Left renal cortex interstitium (tissue), 4 donors: ENCODE measurements around the gene C1QTNF2. TPM values are rescaled to one million over a fixed set of nuclear protein-coding genes. Genes with fewer than 3 reads are reported as not detected.

Source experiments
- DNase-seq, 4 donors: peaks; one replicate each; pipeline ENCODE4 v3.0.0-alpha.2; 2013; ENCODE audit warnings: low read depth in 4 of 4, low spot score in 2 of 4, missing footprints in 1 of 4
- polyA plus RNA-seq, 4 donors: library from polyadenylated mRNA; unstranded; fragments of 120-200 nt; gene quantifications; one replicate each; pipeline ENCODE4 v1.2.1, GENCODE V29; 2013; ENCODE audit not compliant: insufficient read length in 4 of 4

The C1QTNF2 gene
- polyA plus RNA-seq, 4 donors: 0.90 to 2.4 (median 1.6) TPM

DNA sequence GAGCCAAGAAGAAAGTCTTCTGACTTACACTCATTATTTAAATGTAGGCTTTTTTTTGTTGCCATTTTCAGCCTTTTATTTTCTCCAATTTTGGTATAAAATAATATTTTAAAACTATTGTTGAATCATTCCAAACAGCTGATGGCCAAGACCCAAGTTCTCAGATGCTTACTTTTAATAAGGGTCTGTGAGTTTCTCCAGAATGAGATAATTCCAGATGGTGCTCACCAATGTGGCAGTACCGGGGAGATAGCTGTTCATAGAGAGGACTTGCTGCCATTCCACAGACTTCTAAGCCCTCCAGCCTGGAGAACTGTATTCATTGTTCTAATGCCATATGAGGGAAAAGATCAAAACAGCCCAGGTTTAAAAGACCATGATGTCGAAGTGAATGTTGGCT is 5.3 kb upstream of the C1QTNF2 start:
- DNase-seq: no peak

GRCh38 chr5:160375166-160375565 is 4.7 kb upstream of the C1QTNF2 start:
- no peak for DNase-seq

DNA sequence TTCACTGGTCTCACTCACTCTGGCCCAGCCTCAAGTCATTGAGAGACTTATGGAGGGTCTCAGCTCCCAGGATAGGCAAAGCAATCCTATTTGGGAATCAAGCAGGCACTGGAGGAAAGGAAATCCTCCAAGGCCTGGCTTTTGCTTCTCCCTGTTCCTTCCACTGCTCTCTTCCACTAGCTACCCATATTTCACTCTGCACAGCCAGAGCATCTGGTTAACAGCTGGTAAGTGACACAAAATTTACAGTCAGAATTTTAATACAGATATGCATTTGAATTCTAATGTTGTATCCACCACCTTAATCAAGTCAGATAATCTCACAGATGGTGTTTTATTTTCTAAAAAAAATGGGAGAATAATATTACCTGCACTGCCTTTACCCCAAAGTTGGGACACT is 868 bp upstream of the C1QTNF2 start:
- no peak for DNase-seq

DNA sequence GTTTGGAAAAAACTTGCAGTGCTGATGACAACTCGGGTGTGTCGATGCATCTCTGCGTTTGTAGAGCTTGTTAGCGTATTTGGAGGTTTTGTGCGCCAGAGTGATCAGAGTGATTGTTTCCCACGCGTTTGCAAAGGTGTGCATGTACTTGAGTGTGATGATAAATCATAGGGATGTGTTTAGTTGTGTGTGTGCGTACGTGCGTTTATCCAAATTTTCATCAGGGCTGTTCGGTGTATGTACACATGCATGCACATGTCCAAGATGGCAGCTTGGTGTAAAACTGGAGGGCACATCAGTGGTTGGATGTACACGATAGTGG is 248 bp upstream of the C1QTNF2 start:
- no peak for DNase-seq

DNA sequence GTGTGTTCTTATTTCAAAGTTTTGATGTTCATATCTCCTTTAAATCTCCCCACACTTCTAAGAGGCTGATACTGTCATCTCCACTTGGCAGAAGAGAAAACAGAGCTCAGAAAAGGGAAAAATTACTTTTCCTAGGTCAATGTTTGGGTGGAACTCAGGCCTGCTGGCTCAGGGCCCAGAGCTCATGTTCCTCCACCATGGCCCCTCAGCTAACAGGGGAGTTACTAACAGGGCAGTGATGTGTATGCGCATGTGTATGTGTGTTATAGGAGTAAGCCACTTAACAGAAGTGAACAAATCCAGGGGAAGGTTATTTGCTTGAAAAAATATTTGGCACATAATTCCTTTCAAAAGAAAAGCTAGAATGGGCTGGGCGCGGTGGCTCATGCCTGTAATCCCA is 2.5 kb downstream of the C1QTNF2 start:
- no peak for DNase-seq

DNA sequence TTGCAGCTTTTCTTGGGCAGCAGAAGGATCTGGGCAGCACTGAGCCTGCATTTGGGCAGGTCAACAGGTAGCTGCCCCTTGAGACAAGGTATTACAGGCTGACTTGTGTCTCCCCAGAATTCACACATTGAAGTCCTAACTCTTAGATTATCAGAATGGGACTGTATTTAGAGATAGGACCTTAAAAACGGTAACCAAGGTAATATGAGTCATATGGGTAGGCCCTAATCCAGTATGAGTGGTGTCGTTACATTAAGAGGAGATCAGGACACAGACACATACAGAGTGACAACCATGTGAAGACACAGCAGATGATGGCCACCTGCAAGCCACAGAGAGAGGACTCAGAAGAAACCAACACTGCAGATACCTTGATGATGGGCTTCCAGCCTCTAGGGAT is 3.2 kb downstream of the C1QTNF2 start:
- DNase-seq: no peak

DNA sequence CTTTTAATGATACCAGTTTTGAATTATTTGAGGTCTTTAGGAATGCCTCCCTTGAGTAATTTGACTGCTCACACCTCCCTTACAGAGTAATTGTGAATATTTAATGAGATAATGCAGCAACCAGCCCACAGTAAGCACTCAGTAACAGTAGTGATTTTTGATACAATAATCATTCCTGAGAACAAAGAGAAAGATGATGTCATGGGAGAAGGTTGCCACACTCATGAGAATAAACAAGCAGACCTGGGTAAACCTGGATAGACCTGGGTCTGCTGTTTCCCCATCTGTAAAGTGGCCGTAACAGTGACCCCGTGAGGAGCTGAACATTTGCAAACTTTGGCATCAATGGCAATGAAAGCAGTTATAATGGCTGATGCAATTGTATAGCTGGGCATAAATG is 4.2 kb downstream of the C1QTNF2 start:
- DNase-seq: no peak

DNA sequence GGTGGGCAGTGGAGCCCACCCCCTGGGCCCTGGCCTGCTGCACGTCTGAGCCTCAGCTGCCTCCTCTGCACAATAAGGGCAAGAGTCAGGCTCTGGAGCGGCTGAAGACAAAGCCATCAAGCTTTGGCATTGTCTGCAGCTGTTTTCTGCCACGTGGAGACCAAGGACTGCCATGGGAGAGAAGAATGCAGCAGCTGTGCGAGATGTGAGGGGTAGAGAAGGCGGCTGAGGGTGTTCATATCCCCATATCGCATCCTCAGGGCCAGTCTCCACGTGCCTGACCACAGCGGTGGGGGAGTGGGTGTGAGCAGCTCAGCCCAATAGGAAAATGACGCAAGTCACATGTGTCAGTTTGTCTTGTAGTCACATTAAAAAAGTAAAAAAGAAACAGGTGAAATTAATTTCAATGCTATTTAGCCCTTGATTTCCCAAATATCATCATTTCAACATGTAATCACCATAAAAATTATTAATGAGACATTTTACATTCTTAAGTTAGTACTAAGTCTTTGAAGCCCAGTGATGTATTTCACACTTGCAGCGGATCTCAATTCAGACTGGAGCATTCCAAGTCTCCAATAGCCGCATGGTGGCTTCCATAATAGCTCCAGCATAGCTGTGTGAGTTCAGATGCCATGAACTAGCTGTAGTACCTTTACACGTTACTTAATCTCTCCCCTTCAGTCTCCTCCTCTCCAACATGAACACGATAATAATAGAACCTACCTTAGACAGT is 6.6 kb downstream of the C1QTNF2 start:
- DNase-seq: no peak

- no peak for DNase-seq
Observed at GRCh38 chr5:160363211-160363610, 7.2 kb downstream of the C1QTNF2 start.

GRCh38 chr5:160361624-160362228 is 8.7 kb downstream of the C1QTNF2 start:
- no peak for DNase-seq

DNA sequence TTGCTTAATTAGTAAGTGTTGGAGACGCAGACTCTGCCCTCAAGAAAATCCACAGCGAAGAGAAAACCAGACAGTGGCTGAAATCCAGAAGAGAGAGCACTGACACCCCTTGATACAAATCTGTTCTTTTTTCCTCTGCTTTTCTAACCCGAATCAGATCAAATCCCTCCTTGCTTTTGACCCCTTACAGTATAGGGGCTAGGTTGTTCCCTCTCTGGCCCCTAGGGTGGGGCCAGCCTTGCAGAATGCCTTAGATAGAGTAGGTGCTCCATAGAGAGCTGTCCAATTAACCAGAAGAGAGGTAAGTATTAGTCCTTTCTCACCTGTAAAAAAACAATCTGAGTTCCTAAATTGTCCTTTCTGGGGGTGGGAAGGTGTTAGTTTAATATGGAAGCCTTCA is 10.1 kb downstream of the C1QTNF2 start:
- no peak for DNase-seq

DNA sequence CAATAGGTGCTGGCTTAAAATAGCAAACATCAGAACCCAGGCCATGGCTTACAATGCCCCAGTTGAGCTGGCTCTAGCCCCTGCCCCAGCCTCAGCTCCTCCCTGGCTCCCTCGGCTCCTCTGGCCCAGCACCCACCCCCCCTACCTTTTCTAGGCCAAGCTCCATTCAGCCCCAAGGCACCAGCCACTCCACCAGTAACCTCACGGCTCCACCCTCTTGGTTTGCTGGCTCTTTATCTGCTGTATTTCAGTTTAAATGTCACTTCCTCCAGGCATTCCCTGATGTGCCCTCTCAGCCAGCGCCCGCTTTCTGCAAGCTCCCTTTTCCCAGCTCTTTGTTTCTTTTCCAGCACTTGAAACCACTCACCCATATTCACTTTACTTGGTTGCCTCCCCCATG is 10.6 kb downstream of the C1QTNF2 start:
- DNase-seq: no peak

GRCh38 chr5:160359242-160359641 is 11.2 kb downstream of the C1QTNF2 start:
- DNase-seq: no peak

DNA sequence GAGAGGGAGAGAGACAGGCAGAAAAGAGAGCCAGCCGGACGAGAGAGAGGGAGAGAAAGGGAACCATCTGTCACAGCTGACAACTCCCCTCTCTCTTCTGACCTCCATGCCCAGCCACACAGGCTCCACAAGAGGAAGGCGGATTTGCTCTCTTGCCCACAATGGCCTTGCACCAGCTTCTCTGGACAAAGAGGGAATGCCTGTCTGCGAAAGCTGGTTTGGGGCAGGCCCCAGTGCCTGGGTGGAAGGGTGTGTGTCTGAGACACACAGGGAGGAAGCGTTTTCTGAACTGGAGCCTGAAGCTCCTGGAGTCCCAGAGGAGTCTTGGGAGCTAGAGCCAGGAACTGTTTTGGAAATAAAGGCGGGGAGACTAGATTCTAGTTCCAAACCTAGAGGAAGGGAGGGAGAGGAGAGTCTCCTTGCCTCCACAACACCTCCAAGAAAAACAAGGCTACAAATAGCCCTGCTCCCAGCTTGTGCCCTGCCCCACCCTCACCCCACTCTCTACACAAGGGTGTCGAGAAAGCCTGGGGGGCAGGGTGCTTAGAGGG is 12.5 kb downstream of the C1QTNF2 start:
- DNase-seq: no peak

GRCh38 chr5:160357394-160357793 is 13.0 kb downstream of the C1QTNF2 start:
- DNase-seq: no peak

GRCh38 chr5:160356550-160357347 is 13.7 kb downstream of the C1QTNF2 start:
- no peak for DNase-seq

GRCh38 chr5:160354666-160355065 is 15.8 kb downstream of the C1QTNF2 start:
- no peak for DNase-seq

DNA sequence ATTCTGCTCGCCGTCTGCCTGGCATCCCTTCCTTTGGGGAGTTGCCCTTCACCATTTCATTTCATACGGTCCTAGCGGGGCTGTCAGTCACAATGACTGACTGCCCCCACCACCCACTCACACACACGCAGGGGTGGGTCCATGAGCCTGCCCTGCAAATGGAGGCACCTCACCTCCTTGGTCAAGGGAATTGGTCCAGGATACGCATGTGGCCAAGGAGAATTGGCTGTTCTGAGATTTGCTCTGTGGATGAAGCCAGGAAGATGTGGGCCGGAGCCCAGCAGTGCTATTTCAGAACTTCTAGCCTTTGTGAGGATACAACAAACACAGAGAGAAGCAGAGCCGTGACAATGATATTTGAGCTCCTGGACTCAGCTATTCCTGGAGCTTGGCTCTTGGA is 17.0 kb downstream of the C1QTNF2 start:
- no peak for DNase-seq

DNA sequence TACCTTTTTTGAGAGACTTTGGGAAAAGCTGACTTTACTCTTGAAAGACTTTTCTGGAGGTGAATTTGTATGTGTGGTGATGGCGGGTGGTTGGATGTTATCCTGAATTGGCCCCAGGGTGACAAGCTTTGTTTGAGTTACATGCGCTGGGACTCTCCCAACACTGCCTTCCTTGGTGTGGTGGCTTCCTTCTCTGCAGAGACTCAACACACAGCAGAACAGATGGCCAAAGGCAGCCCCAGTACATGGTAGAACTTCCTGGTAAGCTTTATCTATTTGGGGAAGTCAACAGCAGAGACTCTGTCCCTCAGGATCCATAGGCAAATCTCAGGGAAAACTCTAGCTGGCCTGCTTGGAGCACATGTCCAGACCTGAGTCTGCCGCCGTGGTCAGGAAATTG is 18.1 kb downstream of the C1QTNF2 start:
- DNase-seq: no peak

DNA sequence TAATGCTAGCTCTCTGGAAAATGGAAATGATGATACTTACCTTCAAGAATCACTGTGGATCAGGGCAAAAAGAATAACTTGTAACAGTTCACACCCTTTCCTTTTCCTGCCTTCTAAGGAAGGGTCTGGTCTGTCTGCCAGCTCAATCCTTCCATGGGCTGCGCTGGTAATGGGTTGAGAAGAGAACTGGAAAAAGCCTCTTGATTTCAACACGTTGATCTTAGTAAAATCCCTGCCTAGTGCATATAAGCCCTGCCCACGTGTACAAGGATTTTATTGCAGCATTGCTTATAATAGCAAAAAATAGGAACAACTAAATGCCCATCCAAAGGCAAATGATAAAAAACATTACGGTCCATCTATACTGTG is 20.5 kb downstream of the C1QTNF2 start:
- DNase-seq: no peak

DNA sequence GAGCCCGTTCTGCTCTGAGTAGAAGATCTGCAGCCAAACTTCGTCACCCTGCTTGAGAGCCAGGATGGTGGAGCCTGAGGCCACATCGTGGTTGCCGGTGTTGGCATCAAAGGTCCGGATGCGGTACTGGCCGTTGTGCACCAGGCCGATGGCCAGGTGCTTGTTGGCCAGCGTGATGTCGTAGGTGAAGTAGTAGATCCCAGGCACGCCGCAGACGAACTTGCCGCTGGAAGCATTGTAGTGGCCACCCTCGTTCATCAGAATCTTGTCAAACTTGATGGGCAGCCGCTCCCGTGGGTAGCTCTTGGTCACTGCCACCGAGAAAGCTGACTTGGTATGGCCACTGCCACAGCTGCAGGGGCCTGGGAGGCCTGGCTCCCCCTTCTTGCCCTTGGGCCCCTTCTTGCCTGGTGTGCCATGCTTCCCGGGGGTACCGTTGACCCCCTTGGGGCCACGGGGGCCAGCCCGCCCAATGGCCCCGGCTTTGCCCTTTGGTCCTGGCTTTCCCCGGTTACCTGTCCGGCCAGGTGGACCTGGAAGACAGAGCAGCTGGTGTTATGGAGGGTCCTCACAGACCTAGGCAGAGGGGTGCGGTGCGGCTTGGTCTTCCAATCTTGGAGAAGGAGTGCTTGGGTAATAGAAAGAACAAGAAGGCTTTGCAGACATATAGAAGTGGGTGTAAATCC is 21.0 kb downstream of the C1QTNF2 start:
- DNase-seq: no peak
